Neural cell (in vitro differentiated cells): ENCODE data around the gene GPR84.

Source experiments
- EP300 ChIP-seq: fragments of 450-650 bp; conservative IDR thresholded peaks from 2 replicates; pipeline ENCODE4 v1.6.1; 2014; ENCODE audit warnings: antibody characterized with exemption, mild to moderate bottlenecking, moderate library complexity; ENCODE audit not compliant: poor library complexity, severe bottlenecking
- EZH2 ChIP-seq: fragments of 200-600, 300-800 bp; shearing (Covaris generic), sonication (generic); IDR thresholded peaks from 2 replicates; pipeline ENCODE4 v1.6.1; 2014; ENCODE audit warnings: antibody characterized with exemption, low read length, borderline replicate concordance, mild to moderate bottlenecking; ENCODE audit not compliant: insufficient read depth, poor library complexity, severe bottlenecking
- MXI1 ChIP-seq: fragments of 450-650 bp; conservative IDR thresholded peaks from 2 replicates; pipeline ENCODE4 v1.6.1; 2014; ENCODE audit warnings: antibody characterized with exemption, mild to moderate bottlenecking; ENCODE audit not compliant: poor library complexity, severe bottlenecking
- POLR2AphosphoS5 ChIP-seq: IDR thresholded peaks from 2 replicates; pipeline ENCODE4 v1.6.1; 2012
- RAD21 ChIP-seq: fragments of 450-650 bp; conservative IDR thresholded peaks from 2 replicates; pipeline ENCODE4 v1.6.1; 2014; ENCODE audit warnings: antibody characterized with exemption, mild to moderate bottlenecking, moderate library complexity
- REST ChIP-seq: IDR thresholded peaks from 2 replicates; pipeline ENCODE4 v1.6.1; 2012; ENCODE audit warnings: borderline replicate concordance
- SMC3 ChIP-seq: fragments of 450-650 bp; conservative IDR thresholded peaks from 2 replicates; pipeline ENCODE4 v1.6.1; 2014; ENCODE audit warnings: antibody characterized with exemption, mild to moderate bottlenecking, moderate library complexity; ENCODE audit not compliant: poor library complexity
- TF ChIP-seq, protein P1 (sequence below): fragments of 450-650 bp; IDR thresholded peaks from 2 replicates; pipeline ENCODE4 v1.5.1; 2014; ENCODE audit warnings: antibody characterized with exemption, mild to moderate bottlenecking, moderate library complexity; ENCODE audit not compliant: poor library complexity, severe bottlenecking

DNA sequence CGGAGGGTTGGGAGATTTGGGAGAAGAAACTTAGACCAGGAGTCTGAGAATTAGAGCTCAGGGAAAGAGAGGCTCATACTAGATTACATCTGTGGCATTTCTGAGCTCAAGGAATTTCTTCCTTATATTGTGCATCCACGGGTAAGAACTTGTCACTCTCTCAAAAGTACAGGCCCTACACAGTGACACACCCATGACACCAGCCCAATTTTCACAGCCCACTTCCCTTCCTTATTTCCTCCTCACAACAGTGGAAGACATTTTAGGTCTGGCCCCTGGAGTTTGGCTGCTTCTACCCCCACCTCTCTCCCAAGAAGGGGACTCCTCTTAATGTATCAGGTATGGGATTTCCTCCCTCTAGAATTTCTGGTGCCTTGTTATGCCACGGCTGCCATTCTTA is 29.5 kb upstream of the GPR84 start:
- TF ChIP-seq, protein P1, sequence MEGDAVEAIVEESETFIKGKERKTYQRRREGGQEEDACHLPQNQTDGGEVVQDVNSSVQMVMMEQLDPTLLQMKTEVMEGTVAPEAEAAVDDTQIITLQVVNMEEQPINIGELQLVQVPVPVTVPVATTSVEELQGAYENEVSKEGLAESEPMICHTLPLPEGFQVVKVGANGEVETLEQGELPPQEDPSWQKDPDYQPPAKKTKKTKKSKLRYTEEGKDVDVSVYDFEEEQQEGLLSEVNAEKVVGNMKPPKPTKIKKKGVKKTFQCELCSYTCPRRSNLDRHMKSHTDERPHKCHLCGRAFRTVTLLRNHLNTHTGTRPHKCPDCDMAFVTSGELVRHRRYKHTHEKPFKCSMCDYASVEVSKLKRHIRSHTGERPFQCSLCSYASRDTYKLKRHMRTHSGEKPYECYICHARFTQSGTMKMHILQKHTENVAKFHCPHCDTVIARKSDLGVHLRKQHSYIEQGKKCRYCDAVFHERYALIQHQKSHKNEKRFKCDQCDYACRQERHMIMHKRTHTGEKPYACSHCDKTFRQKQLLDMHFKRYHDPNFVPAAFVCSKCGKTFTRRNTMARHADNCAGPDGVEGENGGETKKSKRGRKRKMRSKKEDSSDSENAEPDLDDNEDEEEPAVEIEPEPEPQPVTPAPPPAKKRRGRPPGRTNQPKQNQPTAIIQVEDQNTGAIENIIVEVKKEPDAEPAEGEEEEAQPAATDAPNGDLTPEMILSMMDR, result no peak
- TF ChIP-seq EP300 (no peak), EZH2 (no peak), RAD21 (no peak), MXI1 (no peak), POLR2AphosphoS5 (no peak), SMC3 (no peak), REST (no peak)
